ENCODE measurements around the gene KRTCAP3.
"Not testable (repeated sequence)": the region's sequence is repeated elsewhere in the genome, so short reads cannot be mapped to it uniquely, and the experiment has no call there.

KRTCAP3 gene

GRCh38 chr2:27441958-27442919 lies at the start of gene KRTCAP3:
TSS of gene KRTCAP3 (plus strand) at chr2:27442381. CDS start at chr2:27442413, 32 bp downstream.
- DNase-seq, result peak; percentile 54

- no peak for DNase-seq
These were observed 49.0 kb upstream of the KRTCAP3 start for GRCh38 chr2:27393225-27393624.

- DNase-seq, result no peak
These were observed 43.2 kb upstream of the KRTCAP3 start for GRCh38 chr2:27398962-27399361.

GRCh38 chr2:27400348-27401135 lies 41.6 kb upstream of the KRTCAP3 start:
- DNase-seq, result no peak

- no peak for DNase-seq
These were observed 34.2 kb upstream of the KRTCAP3 start for GRCh38 chr2:27407798-27408491.

GRCh38 chr2:27408601-27409320 lies 33.4 kb upstream of the KRTCAP3 start:
- DNase-seq, result no peak

- peak; percentile 96 for DNase-seq
These were observed 32.7 kb upstream of the KRTCAP3 start, which contains the start of gene PPM1G for GRCh38 chr2:27409321-27410073. TSS of gene PPM1G (minus strand) at chr2:27409591. CDS start at chr2:27409422, 169 bp downstream.

- no peak for DNase-seq
These were observed 29.6 kb upstream of the KRTCAP3 start for GRCh38 chr2:27412419-27413152.

- DNase-seq, result no peak
These were observed 26.0 kb upstream of the KRTCAP3 start for GRCh38 chr2:27416151-27416550.

GRCh38 chr2:27420996-27421395 lies 21.2 kb upstream of the KRTCAP3 start:
- no peak for DNase-seq

GRCh38 chr2:27421660-27422250 lies 20.4 kb upstream of the KRTCAP3 start:
- no peak for DNase-seq

- no peak for DNase-seq
These were observed 19.2 kb upstream of the KRTCAP3 start for GRCh38 chr2:27422958-27423357.

GRCh38 chr2:27425039-27425438 lies 17.1 kb upstream of the KRTCAP3 start:
- DNase-seq, result not testable (repeated sequence)

GRCh38 chr2:27427863-27428212 lies 14.3 kb upstream of the KRTCAP3 start:
- DNase-seq, result no peak

- DNase-seq, result peak; percentile 90
These were observed 13.8 kb upstream of the KRTCAP3 start, which contains the start of gene NRBP1 for GRCh38 chr2:27428213-27428977. TSS of gene NRBP1 (plus strand) at chr2:27428631. CDS start at chr2:27433274, 4,643 bp downstream.

GRCh38 chr2:27428978-27429541 lies 13.1 kb upstream of the KRTCAP3 start:
- peak; percentile 66 for DNase-seq

- no peak for DNase-seq
These were observed 10.8 kb upstream of the KRTCAP3 start for GRCh38 chr2:27431395-27431794.

- DNase-seq, result no peak
These were observed 6.6 kb upstream of the KRTCAP3 start for GRCh38 chr2:27435628-27436027.

Data from activated effector memory CD4-positive, alpha-beta T cell treated with Interleukin-2 at 50 U/mL for 16 hours (primary cell).